CD4-positive, alpha-beta T cell treated with Interferon gamma for 1 hour (primary cell): Measurements from ENCODE around the gene KLHL29.

ENCODE experiments used
- DNase-seq: peaks from one replicate; pipeline ENCODE4 v3.0.0-alpha.2; 2020

The KLHL29 gene

DNA sequence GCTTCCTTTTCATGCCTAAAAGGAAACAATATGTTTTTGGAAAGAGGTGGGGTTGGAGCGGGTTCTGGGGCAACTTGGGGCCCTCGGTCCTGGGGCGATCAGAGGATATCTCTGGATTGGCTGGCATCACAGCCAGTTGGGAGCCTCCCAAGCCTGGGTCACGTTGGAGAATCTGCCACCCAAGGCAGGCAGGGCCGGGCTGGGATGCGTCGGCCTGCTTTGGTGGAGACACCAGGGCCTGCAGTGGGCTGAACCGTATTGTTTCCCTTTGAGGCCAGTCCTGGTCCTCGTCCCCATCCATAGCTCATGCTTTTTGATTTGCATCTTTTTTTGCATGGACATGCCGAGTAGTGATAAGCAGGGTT lies 306.1 kb downstream of the KLHL29 start:
- DNase-seq: no peak

- DNase-seq: no peak
These were observed 306.6 kb downstream of the KLHL29 start for GRCh38 chr2:23691565-23691964.

DNA sequence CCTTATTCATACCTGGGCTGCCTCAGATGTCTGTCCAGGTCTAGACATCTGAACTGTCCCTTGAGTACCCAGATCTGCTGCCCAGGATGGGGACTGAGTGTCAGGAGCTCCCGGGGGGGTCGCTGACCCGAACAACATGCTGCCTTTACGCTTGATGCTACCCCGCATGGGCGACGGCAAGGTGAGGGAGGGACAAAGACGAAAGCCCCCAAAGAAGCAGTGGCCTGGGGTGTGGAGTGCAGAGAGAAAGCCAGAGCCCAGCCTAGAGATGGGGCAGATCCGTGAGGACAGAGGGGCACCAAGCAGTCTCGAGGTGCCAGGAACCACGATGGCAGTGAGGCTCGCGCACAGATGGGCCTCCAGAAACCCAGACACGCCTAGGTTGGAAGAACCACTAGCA lies 307.3 kb downstream of the KLHL29 start:
- no peak for DNase-seq

- no peak for DNase-seq
These were observed 308.0 kb downstream of the KLHL29 start for GRCh38 chr2:23692851-23693605.

DNA sequence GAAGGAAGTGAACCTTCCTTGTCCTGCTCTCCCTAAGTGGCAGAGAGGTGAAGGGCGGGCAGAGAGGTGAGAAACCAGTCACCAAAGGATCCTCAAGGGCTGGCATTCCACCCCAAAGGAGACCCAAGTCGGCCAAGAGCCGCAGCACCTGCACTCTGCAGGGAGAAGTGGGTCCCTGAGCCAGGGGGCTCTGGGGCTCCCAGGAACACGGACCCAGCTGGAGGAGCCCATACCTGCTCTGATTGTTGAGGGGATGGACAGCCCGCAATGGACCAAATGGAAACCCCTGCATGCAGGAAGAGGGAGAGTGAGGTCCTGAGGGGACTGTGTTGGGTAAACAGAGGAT lies 308.6 kb downstream of the KLHL29 start:
- DNase-seq: no peak

DNA sequence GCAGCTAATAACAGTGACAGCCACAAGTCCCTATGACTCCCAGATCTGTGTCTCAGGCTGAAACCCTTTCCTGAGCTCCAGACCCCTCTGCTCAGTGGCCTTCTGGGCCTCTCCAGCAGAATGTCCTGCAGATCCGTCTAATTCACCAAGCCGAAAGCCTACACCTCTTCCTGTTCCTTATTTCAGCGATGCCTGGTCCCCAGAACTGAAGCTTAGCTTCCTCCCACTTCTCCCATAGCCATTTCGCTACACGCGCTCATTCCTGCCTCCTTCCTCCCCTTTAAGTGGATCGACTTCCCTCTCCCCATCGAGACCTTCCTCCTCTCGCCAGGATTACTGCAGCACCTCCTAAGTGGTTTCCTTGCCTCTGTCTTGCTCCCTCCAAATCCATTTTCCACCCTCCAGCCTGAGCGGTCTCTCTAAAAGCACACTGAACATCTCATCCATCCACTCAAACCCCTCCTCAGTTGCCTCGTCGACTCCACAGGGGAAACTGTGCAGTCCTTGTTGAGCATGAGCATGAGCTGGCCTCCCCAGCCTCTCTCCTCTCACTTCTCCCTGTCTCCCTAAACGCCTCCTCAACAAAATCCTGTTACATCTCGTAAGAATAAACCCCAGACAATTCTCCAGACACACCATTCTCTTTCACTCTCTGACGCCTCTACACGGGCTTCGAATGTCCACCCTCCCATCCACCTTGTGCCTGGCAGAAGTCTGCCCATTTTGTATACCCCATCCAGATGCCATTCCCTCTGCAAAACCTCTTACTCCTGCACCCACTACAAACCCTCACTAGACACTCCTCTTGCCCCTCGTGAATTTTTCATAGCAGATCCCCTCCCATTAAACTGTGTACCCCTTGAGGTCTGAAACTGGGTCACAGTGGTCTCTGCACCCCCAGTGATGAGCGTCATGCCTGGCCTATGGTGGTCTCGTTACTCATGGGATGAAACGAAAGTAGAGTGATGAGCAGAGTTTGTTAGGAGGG lies 309.4 kb downstream of the KLHL29 start:
- DNase-seq: no peak

DNA sequence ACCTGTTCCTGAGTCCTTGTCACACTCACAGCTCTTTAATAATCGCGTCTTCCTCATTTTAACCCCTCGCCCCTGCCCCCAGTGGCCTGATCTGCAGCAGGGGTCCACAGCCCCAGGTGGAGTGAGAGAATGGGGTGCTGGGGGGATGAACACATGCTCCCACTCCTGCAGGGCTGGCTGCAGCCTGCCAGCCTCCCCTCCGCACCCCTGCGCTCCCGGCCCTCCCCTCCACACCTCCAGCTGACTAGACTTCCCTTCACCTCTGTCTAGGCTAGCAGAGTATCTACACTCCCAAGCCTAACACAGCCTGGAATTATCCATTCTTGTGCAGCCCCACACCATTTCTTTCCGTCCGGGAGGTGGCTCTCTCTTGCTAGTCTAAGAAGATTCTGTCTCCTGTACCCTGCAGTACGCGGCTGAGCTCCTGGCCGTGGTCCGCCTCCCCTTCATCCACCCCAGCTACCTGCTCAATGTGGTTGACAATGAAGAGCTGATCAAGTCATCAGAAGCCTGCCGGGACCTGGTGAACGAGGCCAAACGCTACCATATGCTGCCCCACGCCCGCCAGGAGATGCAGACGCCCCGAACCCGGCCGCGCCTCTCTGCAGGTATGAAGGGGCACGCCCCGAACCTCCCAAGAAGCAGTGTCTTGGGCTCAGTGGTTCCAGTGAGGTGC lies 310.4 kb downstream of the KLHL29 start:
- no peak for DNase-seq

GRCh38 chr2:23695890-23696751 lies 311.1 kb downstream of the KLHL29 start:
- DNase-seq: no peak

DNA sequence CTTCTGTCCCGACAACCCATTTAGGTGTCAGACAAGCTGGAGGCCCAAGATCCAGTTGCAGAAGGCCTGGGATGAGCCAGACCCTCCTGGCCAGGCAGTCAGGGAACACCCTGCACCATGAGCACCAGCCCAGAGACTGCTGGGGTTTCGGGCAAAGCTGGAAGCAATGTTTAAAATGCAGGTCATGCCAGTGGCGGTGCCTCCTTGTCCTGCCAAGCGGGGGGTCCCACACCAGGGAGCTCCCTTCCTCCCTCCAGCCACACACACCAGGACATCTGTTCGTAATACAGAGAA lies 311.7 kb downstream of the KLHL29 start:
- DNase-seq: no peak

GRCh38 chr2:23697256-23698075 lies 312.5 kb downstream of the KLHL29 start:
- DNase-seq: no peak

- no peak for DNase-seq
These were observed 313.2 kb downstream of the KLHL29 start for GRCh38 chr2:23698116-23698693.

DNA sequence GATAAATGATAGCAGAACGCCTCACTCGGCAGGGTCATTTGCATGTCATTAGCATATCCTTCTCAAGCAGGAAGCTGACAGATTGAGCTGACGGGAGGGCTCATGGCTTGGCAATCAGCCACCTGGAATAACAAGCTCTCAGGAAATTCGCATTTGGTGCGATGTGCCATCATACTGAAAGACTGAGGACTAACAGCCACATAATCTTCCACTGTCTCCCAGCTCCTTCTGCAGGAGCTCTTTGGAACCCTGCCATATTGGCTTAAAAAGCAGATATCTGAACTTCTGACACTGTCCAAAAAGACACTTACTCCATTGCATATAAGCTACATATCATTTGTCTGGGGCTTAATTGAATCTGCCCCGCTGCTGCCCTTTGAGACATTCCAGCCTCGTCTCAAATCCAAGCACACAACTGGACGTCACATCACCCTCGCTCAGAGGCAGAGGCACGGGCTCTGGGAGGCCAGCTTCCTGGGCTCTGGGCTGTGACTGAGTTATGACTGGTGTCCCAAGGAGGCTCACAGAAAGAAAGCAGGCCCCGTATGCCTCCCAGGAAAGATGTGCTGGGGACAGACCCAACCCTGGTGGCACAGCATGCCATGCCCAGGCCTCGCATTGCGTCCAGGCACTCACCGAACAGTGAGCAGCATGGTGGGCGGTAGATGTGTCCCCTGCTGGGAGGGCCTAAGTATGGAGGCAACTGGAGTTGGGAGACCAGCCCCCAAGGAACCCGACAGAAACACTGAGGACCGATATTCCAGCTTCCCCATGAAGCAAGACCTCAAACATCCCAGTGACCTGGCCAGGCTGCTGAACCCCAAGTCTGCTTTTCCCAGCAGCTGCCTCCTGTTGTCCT lies 314.0 kb downstream of the KLHL29 start:
- DNase-seq: no peak

DNA sequence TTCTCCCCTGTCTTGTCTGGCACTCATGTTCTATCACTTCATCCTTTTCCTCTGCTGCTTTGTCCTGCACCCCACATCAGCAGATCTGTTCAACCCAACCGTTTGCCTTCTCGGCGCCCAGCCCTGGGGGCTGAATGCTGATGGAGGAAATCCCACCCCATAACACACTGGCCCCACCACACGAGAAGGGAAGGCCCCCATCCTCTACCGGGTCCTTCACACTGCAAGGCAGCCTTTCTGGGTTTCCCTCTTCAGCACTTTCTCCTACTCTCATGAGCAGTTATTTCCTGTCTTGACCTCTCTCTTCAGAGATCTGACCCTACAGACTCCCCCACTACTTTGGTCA lies 314.6 kb downstream of the KLHL29 start:
- DNase-seq: no peak

DNA sequence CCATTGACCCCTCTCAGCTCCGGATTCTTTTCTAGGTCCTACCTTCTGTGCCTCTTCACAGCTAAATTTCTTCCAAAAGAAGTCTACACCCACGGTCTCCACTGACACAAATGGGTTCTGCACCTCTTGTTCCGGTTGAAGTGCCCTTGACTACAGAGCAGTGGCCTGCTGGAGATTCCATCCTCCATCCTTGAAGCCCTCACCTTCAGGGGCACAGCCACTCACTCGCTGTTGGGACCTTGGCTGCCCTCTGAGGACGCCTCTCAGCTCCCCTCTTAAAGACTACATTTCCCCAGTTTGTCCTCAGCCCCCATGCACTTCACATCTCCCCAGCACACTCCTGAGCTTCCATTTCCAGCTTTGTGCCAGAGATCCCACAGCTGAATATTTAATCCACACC lies 315.6 kb downstream of the KLHL29 start:
- no peak for DNase-seq

- no peak for DNase-seq
These were observed 318.1 kb downstream of the KLHL29 start for GRCh38 chr2:23703037-23703582.

DNA sequence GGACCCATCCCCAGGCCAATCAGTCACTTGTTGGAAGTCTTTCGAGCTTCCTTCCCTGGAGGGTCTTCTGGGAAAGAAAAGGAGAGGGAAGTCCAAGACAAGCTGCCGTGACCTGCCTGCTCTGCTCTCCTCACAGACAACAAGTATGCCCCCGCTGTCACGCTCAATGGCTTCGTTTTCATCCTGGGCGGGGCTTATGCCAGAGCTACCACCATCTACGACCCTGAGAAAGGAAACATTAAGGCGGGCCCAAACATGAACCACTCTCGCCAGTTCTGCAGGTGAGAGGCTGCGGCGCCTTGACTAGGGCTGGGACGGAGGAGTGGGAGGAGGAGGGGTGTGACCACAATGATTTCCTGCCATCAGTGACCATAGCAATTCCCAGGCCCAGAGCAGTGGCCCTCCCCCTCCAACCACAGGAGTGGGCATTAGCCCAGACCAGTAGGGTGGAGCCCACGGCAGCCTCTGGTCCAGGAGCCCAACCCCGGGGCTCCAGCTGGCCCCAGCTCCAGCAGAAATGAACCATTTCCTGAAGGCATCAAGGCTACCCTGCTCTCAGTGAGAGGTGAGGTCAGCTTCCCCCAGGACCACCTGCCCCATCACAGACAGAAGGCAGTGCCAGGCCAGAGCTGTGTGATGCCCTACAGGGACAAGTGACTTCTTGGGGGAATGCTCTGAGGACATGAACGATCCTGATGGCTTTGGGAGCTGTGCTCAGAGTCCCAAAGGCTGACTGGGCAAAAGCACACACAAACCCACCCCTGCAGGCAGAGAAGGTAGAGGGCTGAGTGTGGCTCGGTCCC lies 318.8 kb downstream of the KLHL29 start:
- DNase-seq: no peak

DNA sequence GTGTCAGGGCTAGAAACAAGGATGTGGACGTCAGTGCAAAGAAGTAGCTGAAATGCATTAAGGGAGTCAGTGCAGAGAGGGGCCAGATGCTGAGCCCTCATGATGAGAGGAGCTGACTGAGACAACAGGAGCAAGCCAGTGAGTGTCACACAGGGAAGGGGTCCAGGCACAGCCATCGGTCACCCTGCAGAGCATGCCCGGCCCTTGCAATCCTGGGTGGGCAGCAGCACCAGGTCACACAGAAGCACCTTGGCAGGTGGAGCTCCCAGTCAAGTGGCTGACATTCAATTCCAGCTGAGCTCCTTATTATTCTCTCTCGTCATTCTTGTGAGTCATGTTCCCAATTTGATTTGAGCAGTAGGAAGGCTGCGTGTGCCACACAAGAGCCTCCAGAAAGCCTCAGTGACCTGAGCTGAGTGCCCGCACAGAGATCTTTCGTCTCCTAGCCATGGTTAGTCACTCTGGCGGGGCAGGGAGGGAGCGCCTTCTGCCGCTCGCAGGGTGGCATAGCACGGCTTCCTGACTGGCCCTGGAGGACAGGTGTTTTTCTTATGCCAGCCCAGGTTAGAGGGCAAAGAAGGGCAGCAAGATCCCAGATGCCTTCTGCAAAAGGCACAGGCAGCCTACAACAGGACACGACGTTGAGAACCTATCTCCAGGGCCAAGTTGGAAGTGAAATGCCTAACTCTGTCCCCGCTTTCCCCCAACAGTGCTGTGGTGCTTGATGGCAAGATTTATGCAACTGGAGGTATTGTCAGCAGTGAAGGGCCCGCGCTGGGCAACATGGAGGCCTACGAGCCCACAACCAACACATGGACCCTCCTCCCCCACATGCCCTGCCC lies 321.0 kb downstream of the KLHL29 start:
- DNase-seq: no peak

- DNase-seq: no peak
These were observed 321.7 kb downstream of the KLHL29 start for GRCh38 chr2:23706613-23707078.
